SK-N-SH (cell line): ENCODE results near the gene RPL22. TPM values are rescaled to one million over a fixed set of nuclear protein-coding genes. Genes with fewer than 3 reads are reported as not detected.

Experiments
- CTCF ChIA-PET: fragments of 300-600, 350-600 bp; formaldehyde crosslinking; extraction: SDS; loops from one replicate; lab custom pipeline; 2021; lab: Yijun Ruan, JAX
- POLR2A ChIA-PET: fragments of 350-600 bp; sonication (Branson Sonifier 250); formaldehyde crosslinking; extraction: SDS; loops from one replicate; lab custom pipeline; 2020; ENCODE audit warnings: antibody characterized with exemption, inconsistent platforms; lab: Yijun Ruan, JAX
- DNase-seq: peaks from one replicate; pipeline ENCODE4 v3.0.0; 2012
- H2AFZ ChIP-seq: fragments of 200-600 bp; sonication (generic); 2 replicates; pipeline ENCODE4 v1.8.1; 2016; ENCODE audit warnings: antibody characterized with exemption, mild to moderate bottlenecking, low read depth
- H3F3A ChIP-seq: fragments of 200-600 bp; sonication (generic); replicated peaks from 2 replicates; pipeline ENCODE3; 2016; ENCODE audit warnings: antibody characterized with exemption, mild to moderate bottlenecking; ENCODE audit not compliant: insufficient read depth
- H3K27ac ChIP-seq, 2 experiments: fragments of 200-500 bp in 1 of 2; fragments of 200-600 bp in 1 of 2; sonication (Bioruptor generic) in 1 of 2; sonication (generic), shearing (Covaris generic) in 1 of 2; 2 replicates each; pipeline versions ENCODE4 v1.5.1 to v1.6.1; 2014 to 2016; ENCODE audit warnings: low read depth in 2 of 2, inconsistent platforms in 1 of 2, low read length in 1 of 2, mild to moderate bottlenecking in 1 of 2, mixed read lengths in 1 of 2
- H3K27me3 ChIP-seq: fragments of 200-600 bp; sonication (generic), shearing (Covaris generic); 2 replicates; pipeline ENCODE4 v1.6.1; 2016; ENCODE audit warnings: mixed run types; ENCODE audit not compliant: insufficient read depth
- H3K36me3 ChIP-seq, 2 experiments: fragments of 200-500 bp in 1 of 2; fragments of 200-600 bp in 1 of 2; sonication (Bioruptor generic) in 1 of 2; sonication (generic) in 1 of 2; replicated peaks in 1 of 2; 2 replicates each; pipeline versions ENCODE3 to v1.5.1; 2014 to 2016; ENCODE audit warnings: low read length in 1 of 2, mild to moderate bottlenecking in 1 of 2; ENCODE audit not compliant: insufficient read depth in 2 of 2, control insufficient read depth in 1 of 2
- H3K4me1 ChIP-seq, 2 experiments: fragments of 200-500 bp in 1 of 2; fragments of 200-600 bp in 1 of 2; sonication (Bioruptor generic) in 1 of 2; sonication (generic), shearing (Covaris generic) in 1 of 2; 2 replicates each; pipeline versions ENCODE4 v1.5.1 to v1.6.1; 2014 to 2016; ENCODE audit warnings: low read depth in 1 of 2, low read length in 1 of 2, mixed run types in 1 of 2; ENCODE audit not compliant: insufficient read depth in 2 of 2, control insufficient read depth in 1 of 2
- H3K4me2 ChIP-seq: fragments of 200-600 bp; sonication (generic), shearing (Covaris generic); 2 replicates; pipeline ENCODE4 v1.6.1; 2017; ENCODE audit warnings: mixed run types
- H3K4me3 ChIP-seq, 2 experiments: fragments of 200-500 bp in 1 of 2; fragments of 200-600 bp in 1 of 2; sonication (Bioruptor generic) in 1 of 2; sonication (generic), shearing (Covaris generic) in 1 of 2; 2 replicates each; pipeline versions ENCODE4 v1.5.1 to v1.8.1; 2014 to 2016; ENCODE audit warnings: low read depth in 2 of 2, inconsistent platforms in 1 of 2, low read length in 1 of 2, mild to moderate bottlenecking in 1 of 2, mixed read lengths in 1 of 2, moderate library complexity in 1 of 2
- H3K79me2 ChIP-seq: fragments of 200-600 bp; sonication (generic); 2 replicates; pipeline ENCODE4 v1.8.1; 2017; ENCODE audit warnings: mild to moderate bottlenecking; ENCODE audit not compliant: insufficient read depth
- H3K9ac ChIP-seq: fragments of 200-600 bp; sonication (generic); 2 replicates; pipeline ENCODE4 v1.6.1; 2017; ENCODE audit warnings: mixed run types
- H3K9me2 ChIP-seq: fragments of 200-600 bp; sonication (generic); 2 replicates; pipeline ENCODE4 v1.6.1; 2017; ENCODE audit warnings: mixed run types
- H3K9me3 ChIP-seq: fragments of 200-600 bp; sonication (generic); 2 replicates; pipeline ENCODE4 v1.6.1; 2017; ENCODE audit warnings: mixed run types, mild to moderate bottlenecking, moderate library complexity
- H4K20me1 ChIP-seq: fragments of 200-600 bp; sonication (generic); 2 replicates; pipeline ENCODE4 v1.6.1; 2017; ENCODE audit warnings: mild to moderate bottlenecking, mixed run types; ENCODE audit not compliant: insufficient read depth
- EZH2phosphoT487 ChIP-seq: fragments of 200-600 bp; sonication (generic); IDR thresholded peaks from 2 replicates; pipeline ENCODE4 v1.6.1; 2017; ENCODE audit warnings: low read depth, mixed run types, mild to moderate bottlenecking, antibody characterized with exemption, moderate library complexity, borderline replicate concordance
- FOSL2 ChIP-seq: IDR thresholded peaks from 2 replicates; pipeline ENCODE4 v1.4.0; 2012; ENCODE audit warnings: low read depth, mild to moderate bottlenecking, moderate library complexity, borderline replicate concordance
- FOXJ3 ChIP-seq: sonication (generic); formaldehyde crosslinking; IDR thresholded peaks from 2 replicates; pipeline ENCODE4 v1.5.1; 2020; ENCODE audit warnings: mild to moderate bottlenecking, missing genetic modification reagents
- JUND ChIP-seq: IDR thresholded peaks from 2 replicates; pipeline ENCODE4 v1.4.0; 2012
- MXI1 ChIP-seq: IDR thresholded peaks from 2 replicates; pipeline ENCODE4 v1.6.1; 2012; ENCODE audit warnings: mild to moderate bottlenecking, low read depth, low read length, improper control_type of control experiment
- NFIC ChIP-seq: IDR thresholded peaks from 2 replicates; pipeline ENCODE4 v1.4.0; 2012; ENCODE audit warnings: borderline replicate concordance
- POLR2AphosphoS5 ChIP-seq: IDR thresholded peaks from 2 replicates; pipeline ENCODE4 v1.6.1; 2012; ENCODE audit warnings: low read depth, low read length
- RCOR1 ChIP-seq: fragments of 150-350 bp; IDR thresholded peaks from 2 replicates; pipeline ENCODE4 v1.6.1; 2017; ENCODE audit warnings: antibody characterized with exemption, low read length
- REST ChIP-seq: IDR thresholded peaks from 2 replicates; pipeline ENCODE4 v1.6.1; 2012; ENCODE audit warnings: mild to moderate bottlenecking, low read depth, low read length, moderate library complexity
- RFX5 ChIP-seq: IDR thresholded peaks from 2 replicates; pipeline ENCODE4 v1.6.1; 2012; ENCODE audit warnings: mild to moderate bottlenecking, improper control_type of control experiment, low read length
- RXRA ChIP-seq: IDR thresholded peaks from 2 replicates; pipeline ENCODE4 v1.4.0; 2012; ENCODE audit warnings: low read depth, mild to moderate bottlenecking, borderline replicate concordance
- SMC3 ChIP-seq: IDR thresholded peaks from 2 replicates; pipeline ENCODE4 v1.6.1; 2012; ENCODE audit warnings: low read depth, low read length, improper control_type of control experiment
- TAF1 ChIP-seq: IDR thresholded peaks from 2 replicates; pipeline ENCODE4 v1.6.1; 2012; ENCODE audit warnings: low read depth, mild to moderate bottlenecking, low read length, moderate library complexity, borderline replicate concordance
- TCF12 ChIP-seq: IDR thresholded peaks from 2 replicates; pipeline ENCODE4 v1.4.0; 2012
- USF1 ChIP-seq: IDR thresholded peaks from 2 replicates; pipeline ENCODE4 v1.4.0; 2012; ENCODE audit warnings: low read depth, borderline replicate concordance
- WGBS: methylation state at CpG from one replicate; pipeline ENCODE4 v1.1.6; 2017; ENCODE audit warnings: low lambda C conversion rate; 5-methylcytosine and 5-hydroxymethylcytosine counted together
- polyA plus RNA-seq, 3 experiments: library from polyadenylated mRNA; depleted of rRNA; stranded (reverse); fragments of >200 nt; gene quantifications; 2 replicates each; pipeline ENCODE4 v1.2.3, GENCODE V29; 2012

RPL22 gene
- polyA plus RNA-seq, 1 of the 3 experiments (the other 2 are of a cell fraction) = 140 TPM

- no peaks in the 10 kb centered on the region for H3K9me2 ChIP-seq
- no peaks in the 10 kb centered on the region for H3F3A ChIP-seq
- H3K9ac ChIP-seq = no peak overlapping the region
- no peak overlapping the region for H3K27ac ChIP-seq
- DNase-seq = no peak
- H3K4me3 ChIP-seq = no peak overlapping the region
- no peaks in the 10 kb centered on the region for H4K20me1 ChIP-seq
- H3K79me2 ChIP-seq = no peaks in the 10 kb centered on the region
- 36% methylated on average over 6 of the region's 19 CpGs for WGBS
- ChIA-PET CTCF (interaction anchor here (1.1 to 2.5 kb wide), 5 partner anchors 14 to 106 kb away, joined by 3 to 10 read pairs (median 4); no protein-coding TSS in a partner anchor), POLR2A (no interaction called here)
- no peak for TF ChIP-seq EZH2phosphoT487
- no peak for TF ChIP-seq MXI1
- no peak for TF ChIP-seq TCF12
- TF ChIP-seq POLR2AphosphoS5 = no peak
- no peak for TF ChIP-seq SMC3
- no peaks in the 10 kb centered on the region for H3K27me3 ChIP-seq
- H3K9me3 ChIP-seq = no peaks in the 10 kb centered on the region
- no peak overlapping the region for H2AFZ ChIP-seq
- H3K4me2 ChIP-seq = no peak overlapping the region
- no peaks in the 10 kb centered on the region for H3K36me3 ChIP-seq
- peaks cover 0 to 41% of the 10 kb centered on the region in 2 experiments; a peak in 1 of 4 replicates for H3K4me1 ChIP-seq
Observed at GRCh38 chr1:6166655-6167390, 32.6 kb downstream of the RPL22 start.

- no peaks in the 10 kb centered on the region for H3F3A ChIP-seq
- ChIA-PET POLR2A (no interaction called here), CTCF (interaction anchor here (1.7 to 2.5 kb wide), 2 partner anchors 19 to 57 kb away, joined by 5 to 10 read pairs; no protein-coding TSS in a partner anchor)
- WGBS = 20% methylated on average over 1 of the region's 10 CpGs
- H3K4me1 ChIP-seq = peaks cover 0 to 41% of the 10 kb centered on the region in 2 experiments; a peak in 1 of 4 replicates
- H3K27me3 ChIP-seq = no peaks in the 10 kb centered on the region
- no peaks in the 10 kb centered on the region for H4K20me1 ChIP-seq
- H2AFZ ChIP-seq = no peak overlapping the region
- H3K79me2 ChIP-seq = no peaks in the 10 kb centered on the region
- H3K9me3 ChIP-seq = no peaks in the 10 kb centered on the region
- no peak overlapping the region for H3K9ac ChIP-seq
- H3K4me2 ChIP-seq = no peak overlapping the region
- no peaks in the 10 kb centered on the region for H3K9me2 ChIP-seq
- TF ChIP-seq USF1 = no peak
- no peak for TF ChIP-seq MXI1
- TF ChIP-seq FOSL2 = no peak
- no peak for TF ChIP-seq POLR2AphosphoS5
- TF ChIP-seq RFX5 = no peak
- TF ChIP-seq NFIC = no peak
- TF ChIP-seq REST = no peak
- TF ChIP-seq RCOR1 = no peak
- TF ChIP-seq FOXJ3 (CRISPR knock-in tag) = no peak
- TF ChIP-seq TAF1 = no peak
- TF ChIP-seq JUND = no peak
- TF ChIP-seq TCF12 = no peak
- TF ChIP-seq RXRA = no peak
- DNase-seq = no peak
- H3K4me3 ChIP-seq = no peak overlapping the region
- no peaks in the 10 kb centered on the region for H3K36me3 ChIP-seq
- no peak overlapping the region for H3K27ac ChIP-seq
Observed at GRCh38 chr1:6166221-6166620, 33.2 kb downstream of the RPL22 start.
